ENCODE measurements around the gene ASB11.

Gene ASB11

DNA sequence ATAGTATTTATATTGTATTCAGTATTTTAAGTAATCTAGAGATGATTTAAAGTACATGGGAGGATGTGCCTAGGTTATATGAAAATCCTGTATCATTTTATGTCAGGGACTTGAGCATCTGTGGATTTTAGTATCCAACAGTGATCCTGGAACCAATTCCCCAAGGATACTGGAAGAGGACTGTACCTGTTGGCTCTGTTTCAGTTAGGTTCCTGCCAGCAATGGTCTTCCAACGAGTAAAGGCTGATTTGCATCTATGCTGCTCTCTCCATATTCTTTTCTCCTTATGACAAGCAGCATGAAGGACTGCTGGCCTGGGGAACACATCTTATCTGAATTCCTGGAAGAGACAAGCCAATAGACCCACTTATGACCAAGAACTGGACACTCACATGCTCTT is 80.4 kb downstream of the ASB11 start:
- FAIRE-seq = no peak

GRCh38 chrX:15233416-15234015 is 81.9 kb downstream of the ASB11 start:
- no peak for FAIRE-seq
- DNase-seq (ENCODE audit: insufficient read length, low spot score) = no peak

More for the DNA sequence above, 80.4 kb downstream of the ASB11 start:
- DNase-seq (ENCODE audit: insufficient read length, low spot score) = no peak

Data from GM19239 (cell line).